HG03521 (cell line): Measurements from ENCODE around the gene SUSD6.
"Not testable (repeated sequence)": the region's sequence is repeated elsewhere in the genome, so short reads cannot be mapped to it uniquely, and the experiment has no call there.

Experiments used
- ATAC-seq: cut with Tn5 transposase; IDR thresholded peaks from one replicate; pipeline ENCODE4 v1.9.1; 2021; ENCODE audit warnings: mild to moderate bottlenecking, moderate library complexity; ENCODE audit not compliant: unreplicated experiment

SUSD6 gene

DNA sequence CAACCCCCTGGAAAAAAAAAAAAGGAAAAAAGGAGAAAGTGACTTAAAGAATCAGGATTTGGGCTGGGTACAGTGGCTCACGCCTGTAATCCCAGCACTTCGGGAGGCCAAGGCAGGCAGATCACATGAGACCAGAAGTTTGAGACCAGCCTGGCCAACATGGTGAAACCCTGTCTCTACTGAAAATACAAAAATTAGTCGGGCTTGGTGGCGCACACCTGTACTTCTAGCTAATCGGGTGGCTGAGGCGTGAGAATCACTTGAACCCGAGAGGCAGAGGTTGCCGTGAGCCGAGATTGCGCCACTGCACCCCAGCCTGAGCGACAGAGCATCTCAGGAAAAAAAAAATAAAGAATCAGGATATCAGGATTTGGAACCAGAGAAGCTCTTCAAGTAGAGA lies 36.2 kb downstream of the SUSD6 start:
- not testable (repeated sequence) for ATAC-seq

DNA sequence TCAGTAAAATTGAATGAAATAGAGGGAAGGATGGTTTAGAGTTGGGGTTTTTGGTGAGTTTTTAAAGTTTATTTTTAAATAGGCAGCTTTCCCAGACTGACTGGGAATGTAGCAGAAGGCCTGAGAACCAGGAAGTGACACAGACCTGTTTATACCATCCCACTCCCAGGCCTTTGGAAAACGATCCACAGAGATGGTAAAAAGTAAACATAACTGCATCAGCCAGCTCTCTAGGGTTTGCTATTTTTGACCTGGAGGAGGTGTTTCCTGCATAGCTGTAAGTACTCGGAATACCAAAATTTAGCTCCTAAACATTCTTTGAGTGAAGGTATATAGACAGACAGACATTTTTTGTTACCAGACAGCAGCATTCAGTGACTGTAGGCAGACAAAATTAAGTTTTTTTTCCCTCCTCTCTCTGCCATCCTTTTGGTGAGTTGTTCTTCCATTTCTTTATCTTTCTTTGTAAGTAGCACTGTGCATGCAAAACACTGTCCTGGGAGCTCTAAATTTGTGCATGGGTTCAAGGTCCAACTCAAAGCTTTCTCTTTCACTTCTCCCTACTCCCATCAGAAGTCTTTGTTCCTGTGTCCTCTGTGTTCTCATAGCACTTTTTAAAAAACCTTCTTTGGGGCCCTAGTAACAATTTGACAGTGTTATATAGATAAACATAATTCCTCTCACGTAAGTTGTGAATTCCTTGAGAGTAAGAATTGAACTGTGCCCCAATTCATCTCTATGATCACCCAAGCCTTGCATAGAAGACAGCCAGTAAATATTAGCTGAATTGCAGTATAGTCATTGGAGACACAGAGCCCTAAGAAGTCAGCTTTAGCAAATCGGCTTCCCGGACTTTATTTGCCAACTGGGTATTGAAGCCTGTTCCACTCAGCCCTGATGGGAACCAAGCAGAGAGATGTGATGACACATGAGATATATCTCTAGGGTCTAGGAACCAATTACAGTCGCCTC lies 37.4 kb downstream of the SUSD6 start:
- no peak for ATAC-seq

DNA sequence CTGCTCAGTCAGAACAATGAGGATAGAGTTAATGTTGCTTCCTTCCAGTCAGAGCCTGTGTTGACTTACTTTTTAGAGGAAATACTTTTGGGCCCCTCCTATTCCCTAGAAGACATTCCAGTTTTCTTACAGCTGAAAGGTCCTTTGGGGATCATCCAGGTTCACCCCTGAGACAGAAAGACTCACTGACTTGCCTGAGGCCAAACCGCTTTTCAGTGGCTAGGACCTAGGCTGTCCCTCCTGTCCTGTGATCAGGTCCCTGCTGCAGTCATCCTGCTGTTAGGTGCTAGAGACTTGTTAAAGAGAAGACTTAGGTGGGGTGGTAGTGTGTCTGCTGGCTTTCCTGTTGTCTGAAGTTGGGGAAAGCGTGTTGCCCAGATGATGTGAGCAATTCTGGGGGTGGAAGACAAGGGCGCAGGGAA lies 39.6 kb downstream of the SUSD6 start:
- ATAC-seq: no peak

DNA sequence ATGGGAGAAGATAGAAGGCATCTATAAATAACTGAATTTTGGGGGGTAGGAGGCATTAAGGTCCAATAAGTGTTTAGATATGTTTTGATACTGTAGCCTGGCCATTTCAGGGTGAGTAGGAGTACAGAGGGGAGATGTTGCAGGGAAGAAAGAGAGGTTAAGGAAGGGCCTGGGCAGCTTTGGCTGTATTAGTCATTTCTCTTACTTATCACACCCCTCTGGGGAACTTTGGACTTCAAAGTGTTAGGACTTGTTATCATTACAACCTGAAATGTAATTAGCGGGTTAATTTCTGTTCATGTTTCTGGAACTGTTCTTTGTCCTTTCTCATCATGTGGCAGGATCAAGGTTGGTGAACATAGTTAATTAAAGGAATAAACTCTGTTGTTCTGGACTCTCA lies 40.3 kb downstream of the SUSD6 start:
- ATAC-seq: no peak

DNA sequence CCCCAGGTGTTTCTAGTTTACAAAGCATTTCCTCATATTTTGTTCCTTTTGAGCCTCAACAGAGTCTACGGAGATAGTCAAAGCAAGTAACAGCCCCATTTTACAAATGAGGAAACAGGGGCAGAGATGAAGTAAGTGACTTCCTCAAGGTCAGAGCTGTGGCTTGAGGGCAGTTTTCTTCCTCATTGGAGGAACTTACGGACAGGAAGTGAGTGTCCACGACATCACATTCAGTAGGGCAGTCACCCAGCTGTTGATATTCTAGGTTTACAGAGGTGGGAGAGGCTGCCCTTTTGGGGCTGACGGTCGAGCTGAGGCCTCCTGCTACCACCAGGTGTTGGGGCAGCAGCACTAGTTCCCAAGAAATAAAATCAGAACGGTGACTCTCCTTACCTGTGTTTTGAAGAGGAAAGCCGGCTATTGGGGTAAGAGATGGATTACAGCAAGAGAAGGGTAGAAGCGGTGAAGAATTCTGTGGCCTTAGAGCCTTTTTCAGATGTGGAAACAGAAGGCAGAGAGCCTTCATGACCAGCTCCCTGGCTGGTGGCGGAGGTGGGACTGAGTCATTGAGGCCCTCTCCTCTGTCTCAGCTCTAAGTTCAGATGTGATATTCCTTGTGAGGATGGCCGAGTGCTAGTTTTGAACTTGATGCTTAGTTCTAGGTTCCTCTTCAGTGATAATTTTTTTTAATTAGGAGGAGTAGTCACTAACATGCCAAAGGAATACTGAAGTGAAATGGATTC lies 41.7 kb downstream of the SUSD6 start:
- ATAC-seq: no peak

DNA sequence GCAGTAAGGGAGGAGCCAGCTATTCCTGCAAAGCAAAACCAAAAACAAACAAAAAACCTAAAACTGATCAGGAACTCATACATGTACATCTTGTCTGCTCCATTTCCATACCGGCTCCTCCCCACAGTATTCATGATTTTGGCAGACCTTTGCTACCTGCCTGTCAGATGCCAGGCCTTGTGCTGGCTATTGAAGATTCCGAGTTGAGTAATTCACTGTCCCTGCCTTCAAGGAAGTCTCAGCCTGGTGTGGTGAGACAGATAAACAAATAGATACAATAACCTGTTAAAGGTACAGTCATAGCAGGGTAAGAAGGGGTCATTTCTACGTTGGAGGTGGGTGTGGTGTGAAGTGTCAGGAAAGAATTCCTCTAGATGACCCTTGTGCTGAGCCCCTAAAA lies 42.7 kb downstream of the SUSD6 start:
- ATAC-seq: no peak

DNA sequence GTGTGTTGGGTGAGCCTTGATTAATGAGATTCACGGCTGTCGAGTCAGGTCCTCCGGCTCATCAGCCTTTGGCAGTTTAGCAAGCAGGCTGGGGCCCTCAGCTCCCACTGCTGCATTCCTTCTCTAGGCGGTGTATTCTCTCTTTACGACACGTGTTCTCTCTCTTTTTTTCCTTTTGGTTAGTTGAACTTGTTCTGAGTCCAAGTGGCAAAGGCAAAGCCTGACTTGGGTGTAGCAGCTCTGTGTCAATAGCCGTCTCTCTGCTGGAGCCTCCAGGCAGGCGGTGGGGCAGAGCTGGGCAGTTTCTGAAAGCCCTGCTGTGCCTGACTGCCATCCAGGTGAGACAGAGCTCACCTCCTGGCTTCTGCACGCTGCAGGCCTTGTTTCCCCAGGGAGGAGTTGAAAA lies 46.6 kb downstream of the SUSD6 start:
- ATAC-seq: no peak

DNA sequence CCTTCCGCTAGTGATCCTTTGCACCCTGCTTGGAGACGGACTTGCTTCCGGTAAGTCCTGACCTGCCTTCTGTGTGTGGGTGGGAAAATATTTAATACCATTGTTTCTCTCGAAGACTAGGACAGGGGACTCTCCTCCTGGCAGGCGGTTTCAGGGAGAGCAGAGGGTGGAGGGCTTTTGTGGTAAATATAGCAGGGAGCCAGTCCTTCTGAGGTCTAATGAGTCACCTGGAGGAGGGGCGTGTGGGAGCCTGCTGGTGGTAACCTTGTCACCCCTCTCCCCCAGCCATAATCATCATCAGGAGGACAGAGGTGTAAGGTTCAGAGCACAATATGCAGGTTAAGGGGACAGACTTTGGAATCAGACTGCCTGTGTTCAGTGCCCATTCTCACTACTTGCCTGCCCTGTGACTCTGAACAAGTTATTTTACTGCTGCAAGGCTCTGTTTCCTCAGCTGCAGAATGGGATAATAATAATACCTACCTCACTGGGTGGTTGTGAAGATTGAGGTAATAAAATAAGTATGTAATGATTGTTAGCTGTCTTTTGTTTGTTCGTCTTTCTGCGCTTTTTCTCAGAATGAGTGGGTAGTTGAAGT lies 47.4 kb downstream of the SUSD6 start:
- no peak for ATAC-seq

DNA sequence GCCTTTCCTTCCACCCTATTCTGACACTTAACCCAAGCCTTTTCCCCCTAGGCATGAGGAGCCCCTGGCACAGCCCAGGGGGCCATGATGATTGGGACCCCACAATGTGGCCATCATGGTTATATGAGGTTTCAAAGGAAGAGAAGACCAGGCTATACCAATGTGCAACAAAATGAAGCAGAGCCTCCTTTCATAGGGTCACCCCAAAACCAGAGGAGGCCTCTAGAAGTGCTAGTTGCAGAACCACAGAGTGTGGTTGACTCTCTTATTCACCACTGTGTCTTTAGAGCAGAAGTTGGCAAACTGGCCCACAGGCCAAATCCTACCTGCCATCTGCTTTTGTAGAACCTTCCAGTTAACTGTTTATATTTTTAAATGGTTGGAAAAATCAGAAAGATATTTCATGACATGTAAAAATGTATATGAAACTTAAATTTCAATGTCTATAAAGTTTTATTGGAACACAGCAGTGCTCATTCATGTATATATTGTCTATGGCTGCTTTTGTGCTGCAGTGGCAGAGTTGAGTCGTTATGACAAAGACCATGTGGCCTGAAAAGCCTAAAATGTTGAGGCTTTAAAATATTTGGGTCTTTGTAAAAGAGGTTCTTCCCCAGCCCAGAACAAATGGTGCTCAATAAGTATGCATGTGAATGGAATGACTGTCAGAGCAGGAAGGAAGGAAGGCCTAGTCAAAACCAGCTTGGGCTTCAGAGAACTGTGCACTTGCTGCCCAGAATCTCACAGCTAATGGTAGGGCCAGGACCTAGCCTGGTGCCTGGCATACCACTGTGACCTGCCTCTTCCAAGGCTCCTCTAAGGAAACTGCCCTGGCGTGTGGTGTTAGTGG lies 49.2 kb downstream of the SUSD6 start:
- no peak for ATAC-seq

DNA sequence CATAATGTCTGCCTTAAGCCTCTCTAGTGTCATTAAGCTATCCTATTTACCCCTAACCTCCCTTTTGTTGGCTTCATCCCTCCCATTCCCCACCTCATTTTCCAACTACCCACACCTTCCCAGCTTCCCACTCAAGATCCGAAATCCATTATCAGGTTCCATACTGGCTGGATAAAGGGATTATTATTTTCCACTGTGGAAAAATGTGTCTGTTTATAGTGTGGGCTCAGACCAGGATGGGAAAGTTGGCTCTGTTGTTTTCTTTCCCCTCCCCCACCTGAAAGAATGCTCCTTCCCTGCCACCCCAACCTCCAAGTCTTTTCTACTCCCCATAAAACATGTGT lies 49.8 kb downstream of the SUSD6 start:
- ATAC-seq: no peak

DNA sequence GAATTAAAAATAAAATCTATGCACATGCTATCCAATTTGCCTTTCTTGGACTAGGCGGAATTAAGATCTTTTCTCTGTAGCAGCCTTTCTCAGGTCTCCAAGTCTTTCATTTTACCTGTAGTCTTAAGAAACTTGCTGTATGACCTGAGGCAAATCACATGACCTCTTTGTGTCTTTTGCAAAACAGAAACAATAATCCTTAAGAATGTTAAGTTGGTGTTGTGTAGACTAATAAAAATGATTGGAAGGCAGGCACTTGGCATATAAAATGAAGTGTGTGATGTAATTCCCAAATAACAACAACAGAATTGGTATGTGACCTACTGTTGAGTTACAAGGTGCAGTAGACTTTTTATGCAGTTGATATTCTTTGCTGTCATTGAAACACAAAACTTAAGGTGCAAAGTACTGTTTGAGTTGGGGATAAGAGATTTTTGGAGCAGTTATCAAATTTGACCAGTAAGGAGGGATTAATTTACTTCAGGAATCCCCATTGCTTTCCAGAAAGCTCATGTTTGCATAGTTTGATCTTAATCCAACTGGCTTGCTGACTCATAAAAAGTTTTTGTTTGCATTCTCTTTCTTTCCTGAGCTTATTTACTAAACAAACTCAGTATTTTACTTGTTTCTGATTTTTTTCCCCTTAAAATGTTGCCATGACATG lies 51.4 kb downstream of the SUSD6 start:
- ATAC-seq: no peak

DNA sequence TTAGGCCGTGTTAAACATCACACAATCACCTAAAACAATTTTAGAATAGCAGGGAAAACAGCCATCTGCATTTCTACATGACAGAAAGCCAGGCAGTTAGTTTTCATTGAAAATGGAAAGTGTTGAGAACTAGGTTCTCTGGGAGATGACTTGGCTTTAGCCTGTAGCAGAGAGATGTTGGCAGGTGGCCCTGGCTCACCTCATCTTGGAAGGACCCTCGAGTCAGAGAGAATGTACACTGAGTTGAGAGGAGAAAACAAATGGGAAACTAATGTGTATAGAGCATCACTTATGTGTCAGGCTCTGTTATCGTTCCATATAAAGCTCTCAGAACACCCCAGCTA lies 51.9 kb downstream of the SUSD6 start:
- ATAC-seq: no peak

DNA sequence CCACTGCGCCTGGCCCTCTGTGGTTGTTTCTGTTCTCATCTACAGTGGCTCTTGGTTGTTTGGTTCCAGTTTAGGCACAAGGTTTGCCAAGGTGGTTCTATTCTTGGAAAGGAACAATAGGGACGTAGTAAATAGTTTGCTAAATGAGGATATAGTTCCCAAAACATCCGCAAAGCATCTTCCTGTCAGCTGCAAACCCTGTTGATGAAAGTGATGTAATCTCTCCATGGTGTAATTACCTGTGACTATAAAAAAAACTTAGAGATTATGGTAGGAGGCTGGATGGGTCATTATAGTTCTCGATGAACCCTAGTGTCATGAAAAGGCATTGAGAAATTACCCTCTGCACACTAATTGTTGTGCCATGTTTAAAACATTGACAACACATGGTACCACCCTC lies 52.9 kb downstream of the SUSD6 start:
- ATAC-seq: no peak

DNA sequence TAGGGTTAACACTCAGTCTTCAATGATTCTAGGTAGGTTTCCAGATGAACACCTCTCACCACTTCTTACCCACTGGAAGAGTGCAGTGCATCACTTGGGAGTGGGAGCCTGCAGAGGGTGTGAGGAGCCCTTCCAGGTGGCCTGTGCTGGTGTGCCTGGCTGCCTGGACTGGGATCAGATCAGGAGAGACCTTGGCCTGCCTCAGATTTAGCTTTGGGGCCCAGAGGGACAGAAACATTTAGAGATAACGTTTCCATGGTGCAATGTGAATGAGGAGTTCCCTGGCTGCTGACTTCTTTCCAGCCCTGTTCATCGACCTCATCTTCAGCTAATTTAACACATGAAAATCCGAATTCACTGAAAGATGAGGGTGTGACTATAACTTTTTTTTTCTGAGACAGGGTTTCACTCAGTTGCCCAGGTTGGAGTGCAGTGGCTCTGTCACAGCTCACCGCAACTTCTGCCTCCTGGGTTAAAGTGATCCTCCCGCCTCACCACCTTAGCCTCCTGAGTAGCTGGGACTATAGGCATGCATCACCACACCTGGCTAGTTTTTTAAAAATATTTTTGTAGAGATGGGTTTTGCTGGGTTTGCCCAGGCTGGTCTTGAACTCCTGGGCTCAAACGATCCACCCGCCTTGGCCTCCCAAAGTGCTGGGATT lies 53.6 kb downstream of the SUSD6 start:
- no peak for ATAC-seq

DNA sequence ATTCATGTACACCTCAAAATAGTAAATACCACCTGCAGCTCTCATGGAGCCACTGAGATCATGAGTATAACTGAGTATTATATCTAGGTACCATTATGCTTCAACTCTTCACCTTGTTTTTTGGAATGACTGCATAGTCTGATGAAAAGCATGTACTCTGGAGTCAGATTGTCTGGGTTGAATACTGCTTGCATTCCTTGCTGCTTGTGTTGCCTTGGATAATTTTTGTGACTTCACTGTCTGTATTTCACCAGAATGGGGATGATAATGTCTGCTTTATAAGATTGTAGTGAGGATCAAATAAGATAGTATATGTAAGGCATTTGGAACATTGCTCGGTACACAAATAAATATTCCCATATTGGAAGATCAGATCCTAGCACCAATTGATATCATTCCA lies 54.2 kb downstream of the SUSD6 start:
- ATAC-seq: no peak

DNA sequence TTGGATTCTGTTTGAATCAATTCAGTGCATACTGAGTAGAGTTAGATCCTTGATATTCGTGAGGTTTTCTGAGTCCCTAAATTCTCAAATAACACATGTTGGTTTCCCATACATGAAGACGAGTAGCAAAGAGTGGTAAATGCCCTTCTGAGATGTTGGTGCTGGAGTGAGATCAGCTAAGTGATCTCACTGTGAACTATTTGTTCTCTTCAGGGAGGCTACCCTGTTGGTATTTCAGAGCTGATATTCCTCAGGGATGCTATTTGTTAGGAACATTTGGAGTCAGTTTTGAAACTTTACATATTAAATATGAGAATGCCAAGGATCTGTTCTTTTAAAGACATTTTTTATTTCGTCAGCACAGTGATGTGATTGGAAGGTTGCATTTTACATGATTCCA lies 54.7 kb downstream of the SUSD6 start:
- no peak for ATAC-seq

DNA sequence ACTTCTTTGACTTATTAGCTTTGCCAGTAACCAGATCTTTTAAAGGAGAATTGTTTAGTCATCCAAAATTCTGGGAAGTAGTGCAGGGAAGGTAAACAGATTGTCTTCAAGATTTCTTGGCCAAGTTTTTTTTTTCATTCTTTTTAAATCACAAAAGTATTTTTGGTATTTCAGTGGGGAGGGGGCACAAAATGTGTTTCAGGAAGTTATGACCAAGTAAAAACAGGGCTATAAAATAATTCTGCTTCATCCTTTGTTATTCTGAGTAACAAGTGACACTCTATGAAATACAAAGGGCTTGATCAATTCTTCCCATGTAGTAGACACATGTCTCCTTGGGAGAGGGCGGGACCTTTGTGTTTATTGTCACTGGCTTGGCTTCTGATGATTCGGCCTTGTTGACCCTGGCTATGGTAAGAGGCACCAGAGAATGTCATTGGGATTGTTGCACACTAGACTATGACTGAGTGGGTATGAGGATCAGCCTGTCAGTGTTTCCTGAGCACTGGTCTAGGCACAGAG lies 55.4 kb downstream of the SUSD6 start:
- ATAC-seq: no peak

DNA sequence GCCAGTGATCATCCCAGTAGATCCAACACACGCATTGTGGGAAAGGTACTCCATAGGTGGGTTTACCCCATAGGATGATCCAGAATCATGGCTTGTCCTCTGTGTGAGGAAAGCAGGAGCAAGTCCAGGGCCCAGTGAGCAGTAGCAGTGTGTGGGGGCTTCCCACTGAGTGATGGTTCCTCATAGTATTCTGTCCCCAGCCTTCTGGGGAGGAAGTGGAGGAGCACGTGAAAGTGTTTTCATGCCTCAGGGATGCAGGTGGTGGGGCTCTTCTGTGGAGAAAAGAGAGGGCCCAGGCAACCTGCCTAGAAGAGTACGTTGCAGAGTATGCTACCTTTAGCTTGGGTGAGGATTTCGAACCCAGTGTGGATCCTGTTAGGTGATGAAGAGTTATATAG lies 56.5 kb downstream of the SUSD6 start:
- no peak for ATAC-seq

DNA sequence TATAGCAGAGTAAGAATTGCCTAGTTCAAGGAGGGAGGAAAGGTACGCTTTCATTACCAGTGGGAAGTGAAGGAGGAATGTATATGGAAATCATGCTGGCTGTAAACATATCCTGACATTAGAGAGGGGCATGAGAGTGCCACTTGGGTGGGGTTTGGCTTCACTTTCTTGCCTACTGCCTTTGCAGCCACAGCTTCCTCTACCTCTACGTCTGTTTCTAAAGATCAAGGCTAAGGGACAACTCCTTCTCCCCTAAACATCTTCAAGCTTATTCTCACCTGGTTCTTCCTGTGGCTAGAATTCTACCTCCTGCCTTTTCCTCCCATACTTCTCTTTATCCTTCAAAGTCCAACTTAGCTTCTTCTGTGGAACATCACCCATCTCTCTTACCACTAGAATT lies 58.0 kb downstream of the SUSD6 start:
- ATAC-seq: no peak

DNA sequence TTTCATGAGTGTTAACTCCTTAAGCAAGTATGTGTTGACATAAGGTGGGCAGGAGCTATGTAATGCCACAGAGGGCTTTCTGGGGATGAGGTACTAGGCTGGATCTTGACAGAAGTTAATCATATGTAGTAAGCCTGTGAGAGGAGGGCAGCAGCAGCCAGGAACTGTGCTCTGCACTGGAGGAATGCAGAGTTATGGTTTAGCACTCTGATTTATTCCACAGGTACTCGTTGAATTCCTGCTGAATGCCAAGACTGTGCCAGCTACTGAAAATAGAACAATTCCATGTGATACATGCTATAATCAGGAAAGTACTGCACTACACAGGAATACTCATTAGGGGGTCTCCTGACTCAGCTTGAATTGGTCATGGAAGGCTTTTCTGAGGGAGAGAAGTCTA lies 58.7 kb downstream of the SUSD6 start:
- ATAC-seq: no peak
